A673 (cell line): ENCODE data around the gene MAD2L2. TPM values are rescaled to one million over a fixed set of nuclear protein-coding genes. Genes with fewer than 3 reads are reported as not detected.

Experiments
- BruUV-seq: library from RNA; stranded (reverse); fragments of 400-500 nt; replicated peaks from 2 replicates; lab custom pipeline; 2021; lab: Mats Ljungman, UMichigan
- CTCF ChIA-PET: fragments of 300-600 bp; sonication (Branson Sonifier 250); formaldehyde crosslinking; loops from one replicate; lab custom pipeline; 2022; ENCODE audit warnings: antibody characterized with exemption; lab: Charles Lee
- POLR2A ChIA-PET: fragments of 300-600 bp; sonication (Branson Sonifier 250); formaldehyde crosslinking; loops from one replicate; lab custom pipeline; 2022; ENCODE audit warnings: antibody characterized with exemption; ENCODE audit not compliant: low non-redundant PET; lab: Charles Lee
- DNase-seq: peaks from one replicate; pipeline ENCODE4 v3.0.0-alpha.2; 2015; ENCODE audit warnings: low spot score
- H3K27ac ChIP-seq: fragments of 200-600 bp; sonication (generic); 2 replicates; pipeline ENCODE4 v1.5.1; 2016; ENCODE audit warnings: mixed run types, low read depth, mild to moderate bottlenecking, mixed read lengths, antibody characterized with exemption, low read length; ENCODE audit not compliant: poor library complexity, severe bottlenecking
- H3K27me3 ChIP-seq: fragments of 200-600 bp; sonication (generic); replicated peaks from 2 replicates; pipeline ENCODE4 v1.6.1; 2017; ENCODE audit warnings: mixed run types, low read depth, mild to moderate bottlenecking, mixed read lengths, antibody characterized with exemption, low read length; ENCODE audit not compliant: insufficient read depth, poor library complexity
- H3K36me3 ChIP-seq: fragments of 200-600 bp; sonication (generic); 2 replicates; pipeline ENCODE4 v1.6.1; 2016; ENCODE audit warnings: mixed run types, mild to moderate bottlenecking, mixed read lengths, antibody characterized with exemption, low read length; ENCODE audit not compliant: insufficient read depth, poor library complexity, severe bottlenecking
- H3K4me1 ChIP-seq: fragments of 200-600 bp; sonication (generic); 2 replicates; pipeline ENCODE4 v1.6.1; 2017; ENCODE audit warnings: mixed run types, mild to moderate bottlenecking, mixed read lengths, antibody characterized with exemption, low read length; ENCODE audit not compliant: insufficient read depth, poor library complexity, severe bottlenecking
- H3K4me3 ChIP-seq: fragments of 200-600 bp; sonication (generic); 2 replicates; pipeline ENCODE4 v1.5.1; 2016; ENCODE audit warnings: low read depth, mixed run types, mild to moderate bottlenecking, mixed read lengths, low read length; ENCODE audit not compliant: poor library complexity, severe bottlenecking
- H3K9me3 ChIP-seq: fragments of 200-600 bp; sonication (generic); 2 replicates; pipeline ENCODE4 v1.6.1; 2016; ENCODE audit warnings: mixed run types, low read depth, mild to moderate bottlenecking, mixed read lengths, antibody characterized with exemption, low read length; ENCODE audit not compliant: poor library complexity, severe bottlenecking
- CTCF ChIP-seq: fragments of 300-800, 200-600 bp; sonication (generic); conservative IDR thresholded peaks from 2 replicates; pipeline ENCODE4 v1.5.1; 2017; ENCODE audit warnings: low read depth, mild to moderate bottlenecking, antibody characterized with exemption, low read length, moderate library complexity, mixed read lengths
- EZH2 ChIP-seq: fragments of 200-600 bp; sonication (generic); IDR thresholded peaks from 2 replicates; pipeline ENCODE4 v1.6.1; 2017; ENCODE audit warnings: borderline replicate concordance, low read depth, mild to moderate bottlenecking, mixed read lengths, antibody characterized with exemption, low read length; ENCODE audit not compliant: poor library complexity, severe bottlenecking
- intact Hi-C: fragments of 100-400 bp; cut with micrococcal nuclease; formaldehyde crosslinking; loops from one replicate; pipeline ENCODE4 v1.10.0; 2022; ENCODE audit not compliant: unreplicated experiment
- total RNA-seq: library from RNA; stranded (reverse); gene quantifications from 2 replicates; pipeline ENCODE4 v1.2.3, GENCODE V29; 2021

Gene MAD2L2
- total RNA-seq, 1 experiment from 2014 or later, result 134 TPM

GRCh38 chr1:11661103-11661502 lies 19.8 kb downstream of the MAD2L2 start:
- TF ChIP-seq CTCF, result no peak
- TF ChIP-seq EZH2, result no peak
- intact Hi-C loops, result no loop called here
- Histone ChIP-seq H3K9me3 (no peaks in the 10 kb centered on the region), H3K4me3 (no peak overlapping the region), H3K27me3 (no peaks in the 10 kb centered on the region), H3K4me1 (no peaks in the 10 kb centered on the region), H3K27ac (no peak overlapping the region), H3K36me3 (peaks cover 15% of the 10 kb centered on the region)
- DNase-seq, result no peak
- no TSS peak for BruUV-seq
- ChIA-PET POLR2A (no interaction called here), CTCF (no interaction called here)

GRCh38 chr1:11659748-11660147 lies 21.2 kb downstream of the MAD2L2 start:
- ChIA-PET POLR2A (no interaction called here), CTCF (no interaction called here)
- H3K36me3 ChIP-seq, result peaks cover 15% of the 10 kb centered on the region
- H3K9me3 ChIP-seq, result no peaks in the 10 kb centered on the region
- BruUV-seq, result no TSS peak
- H3K4me1 ChIP-seq, result peaks cover 8% of the 10 kb centered on the region
- H3K4me3 ChIP-seq, result no peak overlapping the region
- no peak overlapping the region for H3K27ac ChIP-seq
- DNase-seq, result no peak
- intact Hi-C loops, result no loop called here
- no peaks in the 10 kb centered on the region for H3K27me3 ChIP-seq
- no peak for TF ChIP-seq CTCF
- no peak for TF ChIP-seq EZH2

- peaks cover 8% of the 10 kb centered on the region for H3K4me1 ChIP-seq
- no peaks in the 10 kb centered on the region for H3K27me3 ChIP-seq
- no peak for DNase-seq
- CTCF ChIA-PET, result no interaction called here
- BruUV-seq, result no TSS peak
- no peak overlapping the region for H3K4me3 ChIP-seq
- H3K27ac ChIP-seq, result no peak overlapping the region
- intact Hi-C loops, result no loop called here
- POLR2A ChIA-PET, result no interaction called here
- no peak for TF ChIP-seq EZH2
- TF ChIP-seq CTCF, result no peak
- H3K36me3 ChIP-seq, result peaks cover 15% of the 10 kb centered on the region
- H3K9me3 ChIP-seq, result no peaks in the 10 kb centered on the region
Observed at GRCh38 chr1:11658542-11658941, 22.4 kb downstream of the MAD2L2 start.
